K562 (cell line): Measurements from ENCODE around the gene SPEF1. TPM values are rescaled to one million over a fixed set of nuclear protein-coding genes. Genes with fewer than 3 reads are reported as not detected.

ENCODE experiments used
- CHD4 ChIP-seq: fragments of 200-600 bp; sonication (generic); IDR thresholded peaks from 3 replicates; pipeline ENCODE4 v1.6.1; 2012; ENCODE audit warnings: low read depth, mild to moderate bottlenecking, mixed read lengths, low read length, inconsistent platforms; ENCODE audit not compliant: insufficient read depth, insufficient replicate concordance, poor library complexity, severe bottlenecking
- MAFF ChIP-seq: IDR thresholded peaks from 2 replicates; pipeline ENCODE4 v1.6.1; 2012; ENCODE audit warnings: low read length, improper control_type of control experiment
- MCM3 ChIP-seq: fragments of 450-650 bp; IDR thresholded peaks from 2 replicates; pipeline ENCODE4 v1.6.1; 2016
- PHF21A ChIP-seq: fragments of 450-650 bp; IDR thresholded peaks from 2 replicates; pipeline ENCODE4 v1.6.1; 2017; ENCODE audit warnings: low read depth, borderline replicate concordance
- RBFOX2 ChIP-seq: fragments of 200-400 bp; formaldehyde crosslinking; IDR thresholded peaks from 2 replicates; pipeline ENCODE4 v1.6.1; 2017; ENCODE audit warnings: low read depth, mild to moderate bottlenecking, low read length, moderate library complexity
- SMAD2 ChIP-seq: fragments of 150-350 bp; IDR thresholded peaks from 2 replicates; pipeline ENCODE4 v1.6.1; 2014; ENCODE audit warnings: low read depth, mild to moderate bottlenecking, low read length
- SMARCA4 ChIP-seq: fragments of 450-650 bp; IDR thresholded peaks from 2 replicates; pipeline ENCODE4 v1.6.1; 2016
- TARDBP ChIP-seq: fragments of 450-650 bp; IDR thresholded peaks from 2 replicates; pipeline ENCODE4 v1.6.1; 2016
- ZNF146 ChIP-seq: IDR thresholded peaks from one replicate; pipeline ENCODE4 v1.6.1; 2018; ENCODE audit warnings: missing compliant biosample characterization; ENCODE audit not compliant: unreplicated experiment
- ZNF23 ChIP-seq: fragments of 250-450 bp; sonication (Bioruptor Pico); IDR thresholded peaks from 2 replicates; pipeline ENCODE4 v1.4.0; 2020; ENCODE audit warnings: mild to moderate bottlenecking
- ZNF263 ChIP-seq: sonication (generic); formaldehyde crosslinking; IDR thresholded peaks from 2 replicates; pipeline ENCODE4 v1.8.0; 2022; ENCODE audit warnings: mild to moderate bottlenecking, missing genetic modification reagents, borderline replicate concordance
- ZNF695 ChIP-seq: fragments of 450-650 bp; formaldehyde crosslinking; IDR thresholded peaks from 2 replicates; pipeline ENCODE4 v1.4.0; 2020; ENCODE audit warnings: mild to moderate bottlenecking, moderate library complexity
- polyA plus RNA-seq, 8 experiments: library from polyadenylated mRNA; depleted of rRNA in 4 of 8; stranded (reverse) in 5 of 8; unstranded in 3 of 8; fragments of >200 nt; fragmentation: Nextera tagmentation in 2 of 8; fragmentation: Illumina TruSeq in 1 of 8; extraction: Ambion mirVana in 2 of 8; extraction: Trizol in 1 of 8; gene quantifications; 2 replicates each; pipeline versions ENCODE4 v1.2.1 to v1.2.3, GENCODE V29; 2011 to 2014; ENCODE audit warnings: inconsistent platforms in 1 of 8, missing spikeins in 1 of 8
- total RNA-seq, 7 experiments: library from RNA; depleted of rRNA in 6 of 7; stranded (reverse); fragments of >200 nt in 6 of 7; fragmentation: Illumina TruSeq in 2 of 7; extraction: Trizol in 2 of 7; gene quantifications; 2 replicates each; pipeline versions ENCODE4 v1.2.1 to v1.2.3, GENCODE V29; 2011 to 2021; ENCODE audit warnings: low replicate concordance in 1 of 7
- TF ChIP-seq, protein P1 (sequence below): fragments of 450-650 bp; IDR thresholded peaks from 2 replicates; pipeline ENCODE4 v1.6.1; 2016; ENCODE audit warnings: missing biosample characterization, missing genetic modification characterization
- TF ChIP-seq, protein P2 (sequence below), 3 experiments: fragments of 200-800 bp in 1 of 3; sonication (Bioruptor generic) in 1 of 3; sonication (generic) in 1 of 3; formaldehyde crosslinking in 1 of 3; IDR thresholded peaks; 2 replicates each; pipeline versions ENCODE4 v1.6.1 to v1.8.0; 2016 to 2022; ENCODE audit warnings: mild to moderate bottlenecking in 2 of 3, missing compliant biosample characterization in 2 of 3, missing genetic modification characterization in 2 of 3, missing genetic modification reagents in 1 of 3
- TF ChIP-seq, protein P3 (sequence below): fragments of 450-650 bp; conservative IDR thresholded peaks from 2 replicates; pipeline ENCODE4 v1.6.1; 2016; ENCODE audit warnings: missing genetic modification characterization, low read depth, mild to moderate bottlenecking, missing compliant biosample characterization, moderate library complexity
- TF ChIP-seq, protein P4 (sequence below): sonication (generic); formaldehyde crosslinking; IDR thresholded peaks from 2 replicates; pipeline ENCODE4 v1.8.0; 2023; ENCODE audit warnings: missing genetic modification reagents, mild to moderate bottlenecking, borderline replicate concordance
- TF ChIP-seq, protein P5 (sequence below): fragments of 250-450 bp; sonication (Bioruptor Pico); IDR thresholded peaks from 2 replicates; pipeline ENCODE4 v1.5.0; 2021; ENCODE audit warnings: mild to moderate bottlenecking, moderate library complexity

SPEF1 gene
- total and polyA plus RNA-seq, 9 of the 15 experiments (the other 6 are each of a cell fraction or from before 2014, with no cell fraction given), result not detected

DNA sequence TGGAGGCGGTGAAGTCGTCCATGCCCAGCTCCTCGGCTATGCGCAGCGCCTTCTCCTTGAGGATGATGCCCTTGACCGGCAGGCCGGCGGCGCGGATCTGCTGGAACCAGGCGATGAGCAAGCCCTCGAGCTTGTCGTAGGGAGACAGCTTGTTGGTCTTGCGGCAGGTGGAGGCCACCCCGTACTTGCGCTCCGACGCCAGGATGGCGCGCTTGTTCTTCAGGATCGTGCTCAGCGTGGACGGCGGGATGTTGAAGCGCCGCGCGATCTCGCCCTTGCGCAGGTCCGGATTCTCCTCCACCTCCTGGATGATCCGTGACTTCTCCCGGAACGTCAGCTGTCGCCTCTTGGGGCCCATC lies 4.9 kb upstream of the SPEF1 start (continued):
- TF ChIP-seq, protein P1, sequence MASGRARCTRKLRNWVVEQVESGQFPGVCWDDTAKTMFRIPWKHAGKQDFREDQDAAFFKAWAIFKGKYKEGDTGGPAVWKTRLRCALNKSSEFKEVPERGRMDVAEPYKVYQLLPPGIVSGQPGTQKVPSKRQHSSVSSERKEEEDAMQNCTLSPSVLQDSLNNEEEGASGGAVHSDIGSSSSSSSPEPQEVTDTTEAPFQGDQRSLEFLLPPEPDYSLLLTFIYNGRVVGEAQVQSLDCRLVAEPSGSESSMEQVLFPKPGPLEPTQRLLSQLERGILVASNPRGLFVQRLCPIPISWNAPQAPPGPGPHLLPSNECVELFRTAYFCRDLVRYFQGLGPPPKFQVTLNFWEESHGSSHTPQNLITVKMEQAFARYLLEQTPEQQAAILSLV (tag), result no peak
- TF ChIP-seq TARDBP (no peak), PHF21A (no peak), RBFOX2 (peak; percentile 77), ZNF146 (CRISPR knock-in tag) (no peak), ZNF263 (CRISPR knock-in tag) (peak; percentile 11; the same call in 1 of the 2 replicates), MAFF (no peak), MCM3 (no peak), CHD4 (no peak), ZNF695 (no peak), ZNF23 (CRISPR knock-in tag) (no peak), SMAD2 (no peak), SMARCA4 (no peak)
- TF ChIP-seq, protein P2, sequence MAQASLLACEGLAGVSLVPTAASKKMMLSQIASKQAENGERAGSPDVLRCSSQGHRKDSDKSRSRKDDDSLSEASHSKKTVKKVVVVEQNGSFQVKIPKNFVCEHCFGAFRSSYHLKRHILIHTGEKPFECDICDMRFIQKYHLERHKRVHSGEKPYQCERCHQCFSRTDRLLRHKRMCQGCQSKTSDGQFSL (CRISPR knock-in tag; IDR thresholded peaks at IDR 0.05), result 0 out of 2 replicates have a peak, but pooled peaks have one; percentile 31
- TF ChIP-seq, protein P2 (tag; IDR thresholded peaks at IDR 0.05), result no peak
- TF ChIP-seq, protein P3, sequence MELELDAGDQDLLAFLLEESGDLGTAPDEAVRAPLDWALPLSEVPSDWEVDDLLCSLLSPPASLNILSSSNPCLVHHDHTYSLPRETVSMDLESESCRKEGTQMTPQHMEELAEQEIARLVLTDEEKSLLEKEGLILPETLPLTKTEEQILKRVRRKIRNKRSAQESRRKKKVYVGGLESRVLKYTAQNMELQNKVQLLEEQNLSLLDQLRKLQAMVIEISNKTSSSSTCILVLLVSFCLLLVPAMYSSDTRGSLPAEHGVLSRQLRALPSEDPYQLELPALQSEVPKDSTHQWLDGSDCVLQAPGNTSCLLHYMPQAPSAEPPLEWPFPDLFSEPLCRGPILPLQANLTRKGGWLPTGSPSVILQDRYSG, result no peak
- TF ChIP-seq, protein P4, sequence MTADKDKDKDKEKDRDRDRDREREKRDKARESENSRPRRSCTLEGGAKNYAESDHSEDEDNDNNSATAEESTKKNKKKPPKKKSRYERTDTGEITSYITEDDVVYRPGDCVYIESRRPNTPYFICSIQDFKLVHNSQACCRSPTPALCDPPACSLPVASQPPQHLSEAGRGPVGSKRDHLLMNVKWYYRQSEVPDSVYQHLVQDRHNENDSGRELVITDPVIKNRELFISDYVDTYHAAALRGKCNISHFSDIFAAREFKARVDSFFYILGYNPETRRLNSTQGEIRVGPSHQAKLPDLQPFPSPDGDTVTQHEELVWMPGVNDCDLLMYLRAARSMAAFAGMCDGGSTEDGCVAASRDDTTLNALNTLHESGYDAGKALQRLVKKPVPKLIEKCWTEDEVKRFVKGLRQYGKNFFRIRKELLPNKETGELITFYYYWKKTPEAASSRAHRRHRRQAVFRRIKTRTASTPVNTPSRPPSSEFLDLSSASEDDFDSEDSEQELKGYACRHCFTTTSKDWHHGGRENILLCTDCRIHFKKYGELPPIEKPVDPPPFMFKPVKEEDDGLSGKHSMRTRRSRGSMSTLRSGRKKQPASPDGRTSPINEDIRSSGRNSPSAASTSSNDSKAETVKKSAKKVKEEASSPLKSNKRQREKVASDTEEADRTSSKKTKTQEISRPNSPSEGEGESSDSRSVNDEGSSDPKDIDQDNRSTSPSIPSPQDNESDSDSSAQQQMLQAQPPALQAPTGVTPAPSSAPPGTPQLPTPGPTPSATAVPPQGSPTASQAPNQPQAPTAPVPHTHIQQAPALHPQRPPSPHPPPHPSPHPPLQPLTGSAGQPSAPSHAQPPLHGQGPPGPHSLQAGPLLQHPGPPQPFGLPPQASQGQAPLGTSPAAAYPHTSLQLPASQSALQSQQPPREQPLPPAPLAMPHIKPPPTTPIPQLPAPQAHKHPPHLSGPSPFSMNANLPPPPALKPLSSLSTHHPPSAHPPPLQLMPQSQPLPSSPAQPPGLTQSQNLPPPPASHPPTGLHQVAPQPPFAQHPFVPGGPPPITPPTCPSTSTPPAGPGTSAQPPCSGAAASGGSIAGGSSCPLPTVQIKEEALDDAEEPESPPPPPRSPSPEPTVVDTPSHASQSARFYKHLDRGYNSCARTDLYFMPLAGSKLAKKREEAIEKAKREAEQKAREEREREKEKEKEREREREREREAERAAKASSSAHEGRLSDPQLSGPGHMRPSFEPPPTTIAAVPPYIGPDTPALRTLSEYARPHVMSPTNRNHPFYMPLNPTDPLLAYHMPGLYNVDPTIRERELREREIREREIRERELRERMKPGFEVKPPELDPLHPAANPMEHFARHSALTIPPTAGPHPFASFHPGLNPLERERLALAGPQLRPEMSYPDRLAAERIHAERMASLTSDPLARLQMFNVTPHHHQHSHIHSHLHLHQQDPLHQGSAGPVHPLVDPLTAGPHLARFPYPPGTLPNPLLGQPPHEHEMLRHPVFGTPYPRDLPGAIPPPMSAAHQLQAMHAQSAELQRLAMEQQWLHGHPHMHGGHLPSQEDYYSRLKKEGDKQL, result no peak
- TF ChIP-seq, protein P5, sequence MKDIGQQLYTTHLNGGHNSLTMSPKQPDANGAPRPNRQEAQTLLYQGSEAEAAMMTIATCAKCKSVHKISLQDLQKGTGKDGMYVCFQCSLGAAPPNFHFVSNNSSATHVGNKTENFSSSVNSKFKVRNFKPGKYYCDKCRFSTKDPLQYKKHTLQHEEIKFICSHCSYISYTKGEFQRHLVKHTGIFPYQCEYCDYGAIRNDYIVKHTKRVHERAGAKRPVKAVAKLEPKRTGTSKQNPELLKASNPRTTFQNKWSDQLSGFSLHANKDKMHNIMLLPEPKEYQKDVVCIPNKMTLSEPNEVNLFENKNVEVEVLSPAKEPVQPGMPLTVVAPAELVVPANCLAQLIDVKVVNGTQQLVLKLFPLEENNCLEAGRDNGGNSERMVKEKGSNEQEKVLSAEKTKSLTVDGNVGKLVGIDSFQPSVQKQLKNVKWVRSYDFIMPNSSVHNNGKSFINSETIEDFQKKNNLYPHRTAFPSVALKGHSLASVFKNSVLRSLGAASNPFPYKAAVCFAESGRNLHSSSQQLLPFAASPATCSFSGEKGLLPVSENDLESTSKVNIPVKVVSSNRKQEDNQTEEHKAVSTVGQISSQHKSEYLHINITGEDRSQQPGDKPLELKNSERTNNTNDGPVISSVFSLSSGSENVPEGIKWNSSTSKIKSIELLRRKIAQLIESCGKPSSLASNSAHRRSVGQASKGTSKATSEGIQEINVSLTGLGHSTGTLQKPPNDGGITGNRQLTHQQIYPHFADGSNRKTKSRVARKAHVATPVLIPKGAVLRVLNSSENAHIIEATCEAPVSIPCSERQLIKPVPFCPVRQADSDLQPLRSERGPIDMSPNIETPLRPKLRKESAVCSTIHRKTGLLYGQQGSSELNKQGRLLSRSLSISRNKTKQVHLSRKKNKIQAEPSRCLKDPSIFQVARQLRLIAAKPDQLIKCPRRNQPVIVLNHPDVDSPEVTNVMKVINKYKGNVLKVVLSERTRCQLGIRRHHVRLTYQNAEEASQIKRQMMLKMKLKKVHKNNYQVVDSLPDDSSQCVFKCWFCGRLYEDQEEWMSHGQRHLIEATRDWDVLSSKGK (CRISPR knock-in tag), result no peak
